ENCODE measurements around the gene NR1H4.

The NR1H4 gene

GRCh38 chr12:100601626-100602025, 128.0 kb downstream of the NR1H4 start:
- TF ChIP-seq, protein P1, sequence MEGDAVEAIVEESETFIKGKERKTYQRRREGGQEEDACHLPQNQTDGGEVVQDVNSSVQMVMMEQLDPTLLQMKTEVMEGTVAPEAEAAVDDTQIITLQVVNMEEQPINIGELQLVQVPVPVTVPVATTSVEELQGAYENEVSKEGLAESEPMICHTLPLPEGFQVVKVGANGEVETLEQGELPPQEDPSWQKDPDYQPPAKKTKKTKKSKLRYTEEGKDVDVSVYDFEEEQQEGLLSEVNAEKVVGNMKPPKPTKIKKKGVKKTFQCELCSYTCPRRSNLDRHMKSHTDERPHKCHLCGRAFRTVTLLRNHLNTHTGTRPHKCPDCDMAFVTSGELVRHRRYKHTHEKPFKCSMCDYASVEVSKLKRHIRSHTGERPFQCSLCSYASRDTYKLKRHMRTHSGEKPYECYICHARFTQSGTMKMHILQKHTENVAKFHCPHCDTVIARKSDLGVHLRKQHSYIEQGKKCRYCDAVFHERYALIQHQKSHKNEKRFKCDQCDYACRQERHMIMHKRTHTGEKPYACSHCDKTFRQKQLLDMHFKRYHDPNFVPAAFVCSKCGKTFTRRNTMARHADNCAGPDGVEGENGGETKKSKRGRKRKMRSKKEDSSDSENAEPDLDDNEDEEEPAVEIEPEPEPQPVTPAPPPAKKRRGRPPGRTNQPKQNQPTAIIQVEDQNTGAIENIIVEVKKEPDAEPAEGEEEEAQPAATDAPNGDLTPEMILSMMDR (IDR thresholded peaks at IDR 0.05), result no peak

DNA sequence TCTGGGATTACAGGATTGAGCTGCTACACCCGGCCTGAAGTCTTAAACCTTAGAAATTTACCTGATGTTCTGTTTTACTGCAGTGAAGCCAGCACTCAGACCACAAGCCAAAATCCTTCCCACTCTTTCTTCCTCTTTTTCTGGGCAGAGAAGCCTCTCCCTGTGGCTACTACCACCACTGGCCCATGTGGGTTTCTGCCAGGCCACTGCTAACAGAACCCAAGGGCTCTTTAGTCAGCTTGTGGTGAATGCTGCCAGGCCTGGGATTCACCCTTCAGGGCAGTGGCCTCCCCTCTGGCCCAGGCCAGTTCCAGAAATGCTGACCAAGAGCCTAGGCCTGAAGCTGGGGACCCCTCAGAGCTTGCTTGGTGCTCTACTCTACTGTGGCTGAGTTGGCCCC, 135.1 kb downstream of the NR1H4 start:
- TF ChIP-seq, protein P1 (IDR thresholded peaks at IDR 0.05), result no peak

- TF ChIP-seq, protein P1 (IDR thresholded peaks at IDR 0.05), result no peak
Observed at GRCh38 chr12:100610666-100611430, 137.2 kb downstream of the NR1H4 start.

GRCh38 chr12:100612606-100613005, 138.9 kb downstream of the NR1H4 start:
- TF ChIP-seq, protein P1 (IDR thresholded peaks at IDR 0.05), result no peak
